Stomach (tissue), 4 donors: ENCODE results near the gene QRFP.

Experiments
- POLR2A ChIP-seq, 4 donors: fragments of 450-650 bp; IDR thresholded peaks; one replicate each; pipeline ENCODE4 v1.6.1; 2016; ENCODE audit warnings: antibody characterized with exemption in 4 of 4, control low read depth in 2 of 4, mild to moderate bottlenecking in 1 of 4, moderate library complexity in 1 of 4
- POLR2AphosphoS5 ChIP-seq, 3 donors: sonication (generic); formaldehyde crosslinking; IDR thresholded peaks; one replicate each; pipeline ENCODE4 v1.6.1; 2016; ENCODE audit warnings: antibody characterized with exemption in 3 of 3
- TF ChIP-seq, protein P1 (sequence below), 7 experiments: fragments of 450-650 bp in 4 of 7; fragments of 200-600 bp in 3 of 7; sonication (generic) in 3 of 7; IDR thresholded peaks; one replicate each; pipeline ENCODE4 v1.5.1; 2016 to 2019; ENCODE audit warnings: antibody characterized with exemption in 7 of 7, control low read depth in 2 of 7, mild to moderate bottlenecking in 1 of 7

DNA sequence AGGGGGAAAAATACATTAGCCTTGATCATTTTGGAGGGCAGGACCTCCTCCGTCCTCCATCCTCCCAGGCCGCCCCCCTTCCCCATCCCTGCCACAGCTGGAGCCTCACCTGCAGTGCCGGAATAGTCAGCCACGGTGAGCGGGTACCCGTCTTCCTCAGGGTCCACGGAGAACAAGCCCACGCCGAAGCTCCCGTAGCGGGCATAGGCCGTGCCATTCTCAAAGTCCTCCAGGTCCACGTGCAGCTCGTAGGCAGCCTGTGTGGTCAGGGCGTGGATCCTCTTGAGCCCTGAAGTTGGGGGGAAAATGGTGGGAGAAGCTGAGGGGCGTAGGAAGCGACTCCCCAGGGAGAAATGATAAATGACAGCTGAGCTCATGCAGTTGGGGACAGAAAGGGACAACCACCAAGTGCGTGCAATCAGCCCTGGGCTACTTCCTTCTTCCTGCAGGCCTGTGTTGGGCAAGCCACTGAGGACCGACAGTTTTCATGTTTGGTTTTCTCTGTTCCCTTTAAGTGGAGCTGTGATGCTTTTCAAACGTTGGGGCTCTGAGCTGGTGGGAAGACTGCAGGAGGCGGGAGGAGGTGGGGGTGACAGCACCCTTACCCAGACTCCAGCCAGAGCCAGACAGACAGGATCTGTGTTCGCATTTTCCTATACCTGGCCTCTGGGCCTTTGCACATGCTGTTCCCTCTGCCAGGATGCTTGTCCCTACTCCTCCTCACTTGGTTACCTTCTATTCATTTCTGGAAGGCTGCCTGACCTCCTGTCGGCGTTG is 8.7 kb upstream of the QRFP start:
- TF ChIP-seq, protein P1, sequence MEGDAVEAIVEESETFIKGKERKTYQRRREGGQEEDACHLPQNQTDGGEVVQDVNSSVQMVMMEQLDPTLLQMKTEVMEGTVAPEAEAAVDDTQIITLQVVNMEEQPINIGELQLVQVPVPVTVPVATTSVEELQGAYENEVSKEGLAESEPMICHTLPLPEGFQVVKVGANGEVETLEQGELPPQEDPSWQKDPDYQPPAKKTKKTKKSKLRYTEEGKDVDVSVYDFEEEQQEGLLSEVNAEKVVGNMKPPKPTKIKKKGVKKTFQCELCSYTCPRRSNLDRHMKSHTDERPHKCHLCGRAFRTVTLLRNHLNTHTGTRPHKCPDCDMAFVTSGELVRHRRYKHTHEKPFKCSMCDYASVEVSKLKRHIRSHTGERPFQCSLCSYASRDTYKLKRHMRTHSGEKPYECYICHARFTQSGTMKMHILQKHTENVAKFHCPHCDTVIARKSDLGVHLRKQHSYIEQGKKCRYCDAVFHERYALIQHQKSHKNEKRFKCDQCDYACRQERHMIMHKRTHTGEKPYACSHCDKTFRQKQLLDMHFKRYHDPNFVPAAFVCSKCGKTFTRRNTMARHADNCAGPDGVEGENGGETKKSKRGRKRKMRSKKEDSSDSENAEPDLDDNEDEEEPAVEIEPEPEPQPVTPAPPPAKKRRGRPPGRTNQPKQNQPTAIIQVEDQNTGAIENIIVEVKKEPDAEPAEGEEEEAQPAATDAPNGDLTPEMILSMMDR (IDR thresholded peaks at IDR 0.05): no peak
- TF ChIP-seq POLR2AphosphoS5 (IDR thresholded peaks at IDR 0.05) (no peak), POLR2A (IDR thresholded peaks at IDR 0.05) (no peak)
